AG10803 (cell line): Measurements from ENCODE around the gene P2RY14.
A peak's percentile ranks its signal among the peaks of the same experiment; 100 is the strongest.
"Not testable (repeated sequence)": the region's sequence is repeated elsewhere in the genome, so short reads cannot be mapped to it uniquely, and the experiment has no call there.

Experiments
- DNase-seq: peaks from one replicate; pipeline ENCODE4 v3.0.0; 2010; ENCODE audit warnings: low read depth
- H3K4me3 ChIP-seq: 2 replicates; pipeline ENCODE4 v1.5.1; 2011; ENCODE audit warnings: mild to moderate bottlenecking, low read length, control low read depth
- TF ChIP-seq, protein P1 (sequence below): conservative IDR thresholded peaks from 2 replicates; pipeline ENCODE4 v1.5.1; 2011; ENCODE audit warnings: mild to moderate bottlenecking, low read length, control low read depth, inconsistent platforms

Gene P2RY14

DNA sequence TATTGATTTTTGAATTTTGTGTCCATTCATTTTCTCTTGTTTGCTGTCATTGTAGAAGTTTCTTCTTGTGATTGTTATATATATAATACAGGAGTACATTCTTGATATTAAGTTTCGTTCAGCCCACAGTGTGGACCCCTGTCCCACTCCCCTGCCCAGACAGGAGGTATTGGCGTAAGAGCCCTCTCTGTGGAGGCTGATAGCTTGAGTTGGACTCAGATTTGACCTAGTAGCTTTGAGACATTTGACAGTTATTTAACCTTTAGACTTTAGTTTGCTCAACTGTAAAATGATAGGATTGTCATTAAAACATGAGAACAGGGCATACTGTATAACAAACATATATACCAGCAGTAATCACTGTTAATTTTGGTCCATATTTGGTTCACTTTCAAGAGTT, 102.4 kb downstream of the P2RY14 start:
- no peak overlapping the region for H3K4me3 ChIP-seq
- TF ChIP-seq, protein P1, sequence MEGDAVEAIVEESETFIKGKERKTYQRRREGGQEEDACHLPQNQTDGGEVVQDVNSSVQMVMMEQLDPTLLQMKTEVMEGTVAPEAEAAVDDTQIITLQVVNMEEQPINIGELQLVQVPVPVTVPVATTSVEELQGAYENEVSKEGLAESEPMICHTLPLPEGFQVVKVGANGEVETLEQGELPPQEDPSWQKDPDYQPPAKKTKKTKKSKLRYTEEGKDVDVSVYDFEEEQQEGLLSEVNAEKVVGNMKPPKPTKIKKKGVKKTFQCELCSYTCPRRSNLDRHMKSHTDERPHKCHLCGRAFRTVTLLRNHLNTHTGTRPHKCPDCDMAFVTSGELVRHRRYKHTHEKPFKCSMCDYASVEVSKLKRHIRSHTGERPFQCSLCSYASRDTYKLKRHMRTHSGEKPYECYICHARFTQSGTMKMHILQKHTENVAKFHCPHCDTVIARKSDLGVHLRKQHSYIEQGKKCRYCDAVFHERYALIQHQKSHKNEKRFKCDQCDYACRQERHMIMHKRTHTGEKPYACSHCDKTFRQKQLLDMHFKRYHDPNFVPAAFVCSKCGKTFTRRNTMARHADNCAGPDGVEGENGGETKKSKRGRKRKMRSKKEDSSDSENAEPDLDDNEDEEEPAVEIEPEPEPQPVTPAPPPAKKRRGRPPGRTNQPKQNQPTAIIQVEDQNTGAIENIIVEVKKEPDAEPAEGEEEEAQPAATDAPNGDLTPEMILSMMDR = no peak
- no peak for DNase-seq

DNA sequence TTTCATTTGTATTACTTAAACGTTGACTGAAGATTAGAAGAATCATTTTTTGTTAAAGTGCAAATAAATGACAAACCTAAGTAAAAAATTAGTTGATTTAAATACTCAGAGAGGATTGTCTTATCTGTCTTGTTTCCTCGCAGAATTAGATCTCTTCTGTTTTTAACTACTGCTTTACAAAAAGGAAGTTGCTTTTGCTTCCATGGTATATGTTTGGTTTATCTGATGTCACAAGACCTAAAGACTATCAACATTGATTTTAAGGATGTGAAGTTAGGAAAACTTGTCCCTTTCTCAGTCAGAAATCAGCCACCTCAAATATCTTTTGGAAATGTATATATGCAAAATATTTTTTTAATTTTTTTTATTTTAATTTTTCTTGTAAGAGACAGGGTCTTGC, 104.0 kb downstream of the P2RY14 start:
- TF ChIP-seq, protein P1 = no peak
- no peak overlapping the region for H3K4me3 ChIP-seq
- no peak for DNase-seq

DNA sequence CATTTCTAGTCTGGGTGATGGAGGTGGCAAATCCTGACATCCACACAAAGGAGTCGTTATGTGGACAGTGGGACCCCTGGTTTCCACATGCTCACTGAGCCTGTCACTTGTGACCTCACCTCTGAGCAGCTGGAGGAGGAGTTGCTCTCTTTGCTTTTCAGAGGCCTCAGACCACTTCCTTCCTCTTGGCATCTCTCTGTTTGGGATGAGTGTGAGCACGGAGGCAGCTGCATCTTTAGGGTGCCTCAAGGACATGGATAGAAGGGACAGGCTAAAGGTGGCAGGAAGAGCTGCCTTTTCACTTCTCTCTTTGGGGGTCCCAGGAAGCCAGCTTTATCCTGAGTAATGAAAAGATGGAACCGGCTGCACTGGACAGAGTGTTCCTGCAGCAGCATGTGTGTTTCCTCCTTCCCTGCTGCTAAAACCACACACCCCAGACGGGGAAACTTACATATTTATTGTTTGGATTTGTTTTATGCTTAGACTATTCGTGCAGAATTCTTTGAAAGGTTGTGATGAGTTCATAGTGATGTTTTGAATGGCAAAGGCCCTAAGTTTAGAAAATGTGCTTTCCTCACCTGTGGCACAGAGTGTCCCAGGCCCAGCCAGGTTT, 107.1 kb downstream of the P2RY14 start:
- DNase-seq = no peak
- TF ChIP-seq, protein P1 = no peak
- H3K4me3 ChIP-seq = no peak overlapping the region

DNA sequence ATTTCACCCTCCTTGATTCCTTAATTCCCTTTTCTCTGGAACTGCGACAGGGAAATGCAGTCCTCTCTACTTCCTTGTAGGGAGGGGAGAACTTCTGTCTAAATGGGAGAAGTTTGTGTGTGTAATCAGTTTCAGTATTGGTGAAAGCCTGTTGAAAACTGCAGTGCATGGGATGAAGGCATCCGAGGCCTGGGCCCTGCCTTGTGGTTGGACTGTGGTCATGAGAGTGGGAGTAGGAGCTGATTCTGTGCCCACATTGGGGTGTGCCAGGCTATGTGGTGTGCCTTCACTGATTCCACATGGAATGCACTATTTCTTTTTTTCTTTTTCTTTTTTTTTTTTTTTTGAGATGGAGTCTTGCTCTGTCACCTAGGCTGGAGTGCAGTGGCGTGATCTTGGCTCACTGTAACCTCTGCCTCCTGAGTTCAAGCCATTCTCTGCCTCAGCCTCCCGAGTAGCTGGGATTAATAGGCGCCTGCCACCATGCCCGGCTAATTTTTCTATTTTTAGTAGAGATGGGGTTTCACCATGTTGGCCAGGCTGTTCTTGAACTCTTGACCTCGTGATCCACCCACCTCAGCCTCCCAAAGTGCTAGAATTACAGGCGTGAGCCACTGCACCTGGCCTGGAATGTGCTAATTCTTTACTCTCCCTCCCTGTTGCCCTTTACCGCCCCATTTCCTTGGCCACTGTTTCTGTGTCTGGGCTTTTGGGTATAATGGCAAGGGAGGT, 108.2 kb downstream of the P2RY14 start:
- not testable (repeated sequence) for H3K4me3 ChIP-seq
- peak; percentile 30 for DNase-seq

DNA sequence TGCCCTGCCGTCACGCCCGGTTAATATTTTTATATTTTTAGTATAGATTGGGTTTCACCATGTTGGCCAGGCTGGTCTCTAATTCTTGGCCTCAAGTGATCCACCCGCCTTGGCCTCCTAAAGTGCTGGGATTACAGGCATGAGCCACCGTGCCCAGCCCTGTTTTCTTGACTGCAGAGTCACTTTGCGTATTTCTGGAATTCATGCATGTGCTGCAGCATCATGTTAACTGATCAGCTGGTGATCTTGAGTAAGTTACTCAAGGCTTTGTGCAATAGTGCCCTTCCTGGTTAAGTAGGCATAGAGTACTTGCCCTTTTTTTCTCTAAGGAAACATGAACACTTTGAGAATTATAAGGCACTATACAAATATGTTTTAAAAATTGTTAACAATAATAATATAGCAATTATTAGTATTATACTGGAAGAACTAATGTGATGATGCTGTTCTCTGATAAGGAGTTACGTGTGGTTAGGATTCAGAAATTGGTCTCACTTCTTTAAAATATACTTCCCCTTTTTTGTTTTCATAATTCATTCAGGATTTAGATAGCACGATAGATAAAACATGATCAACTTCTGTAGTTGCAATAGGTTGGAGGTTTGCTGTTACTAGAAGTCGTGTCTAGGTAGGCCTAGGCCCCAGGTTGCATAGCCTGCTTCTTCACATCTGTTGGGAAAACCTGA, 108.9 kb downstream of the P2RY14 start:
- DNase-seq = no peak
- TF ChIP-seq, protein P1 = no peak
- no peak overlapping the region for H3K4me3 ChIP-seq

DNA sequence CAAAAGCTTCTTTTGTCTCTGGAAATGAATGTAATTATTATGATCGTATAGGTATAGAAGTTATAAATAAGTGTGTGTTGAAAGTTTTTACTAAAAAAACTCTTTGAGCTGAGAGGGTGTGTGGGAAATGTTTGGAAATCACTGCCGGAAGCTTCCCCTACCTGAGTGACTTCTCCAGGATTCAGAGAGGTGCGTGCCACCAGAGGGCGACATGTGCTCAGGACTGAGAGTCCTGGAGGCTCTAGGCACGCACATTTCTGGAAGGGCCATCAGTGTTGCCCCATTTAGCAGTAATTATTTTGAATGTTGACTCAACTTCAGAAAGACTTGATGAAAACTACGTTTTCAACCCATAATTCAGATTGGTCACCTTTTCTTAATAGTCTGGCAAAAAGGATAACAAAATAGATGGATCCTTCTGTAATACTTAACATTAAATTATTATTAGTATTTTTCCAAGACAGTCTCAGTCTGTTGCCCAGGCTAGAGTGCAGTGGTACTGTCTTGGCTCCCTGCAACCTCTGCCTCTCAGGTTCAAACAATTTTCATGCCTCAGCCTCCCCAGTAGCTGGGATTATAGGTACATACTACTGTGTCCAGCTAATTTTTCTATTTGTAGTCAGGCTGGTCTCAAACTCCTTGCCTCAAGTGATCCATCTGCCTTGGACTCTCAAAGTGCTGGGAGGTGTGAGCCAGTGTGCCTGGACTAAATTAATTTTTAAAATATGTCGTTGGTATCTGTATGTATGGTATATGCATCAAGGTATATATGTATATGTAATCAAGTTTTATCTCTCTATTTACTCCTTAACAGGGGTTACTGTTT, 109.9 kb downstream of the P2RY14 start:
- no peak overlapping the region for H3K4me3 ChIP-seq
- peak; percentile 68 for DNase-seq
- TF ChIP-seq, protein P1 = peak; percentile 84

DNA sequence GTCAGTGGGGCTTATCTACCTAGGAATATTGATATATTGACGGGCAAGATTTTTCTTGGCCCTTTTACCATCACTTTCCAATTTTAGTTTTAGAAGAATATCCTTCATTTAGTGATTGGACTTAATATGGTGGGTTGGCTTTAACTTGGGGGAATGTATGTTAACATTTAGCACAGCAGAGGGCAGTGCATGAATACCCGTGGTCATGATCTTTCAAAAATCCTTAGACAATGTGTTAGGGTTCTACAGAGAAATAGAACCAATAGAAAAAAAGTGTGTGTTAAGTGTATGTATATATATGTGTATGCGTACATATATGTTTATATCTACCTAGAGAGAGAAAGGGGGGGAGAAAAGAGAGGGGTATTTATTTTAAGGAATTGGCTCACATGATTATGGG, 112.2 kb downstream of the P2RY14 start:
- TF ChIP-seq, protein P1 = peak; percentile 13; the same call in 1 of the 2 replicates
- no peak for DNase-seq
- no peak overlapping the region for H3K4me3 ChIP-seq
